ENCODE data around the gene MTUS2. TPM values are rescaled to one million over a fixed set of nuclear protein-coding genes. Genes with fewer than 3 reads are reported as not detected.

MTUS2 gene
- total RNA-seq, 1 experiment from 2014 or later = 0.35 TPM

DNA sequence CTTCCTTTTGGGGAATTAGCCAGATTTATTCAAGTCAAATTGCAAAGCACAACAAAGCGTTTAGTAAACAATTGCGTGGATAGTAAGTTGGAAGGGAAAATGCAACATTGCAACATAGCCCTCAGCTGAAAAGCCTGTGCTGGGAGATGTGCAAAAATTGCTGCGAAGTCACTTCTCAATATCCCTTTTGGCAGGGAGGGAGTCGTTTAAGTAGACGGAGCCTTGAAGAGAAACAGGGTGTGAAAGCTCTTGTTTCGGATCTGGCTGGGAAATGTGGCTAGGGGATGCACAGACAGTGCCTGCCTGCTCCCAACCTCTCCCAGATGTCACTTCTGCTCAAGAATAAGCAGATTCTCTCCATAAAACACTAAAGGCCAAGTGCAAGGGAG lies 718.5 kb downstream of the MTUS2 start:
- no peak overlapping the region for H4K5ac ChIP-seq (ENCODE audit: insufficient read length, low read depth, low read length)
- H3K4me1 ChIP-seq (ENCODE audit: insufficient read depth, low read length) = peaks cover 10% of the 10 kb centered on the region
- H3K27me3 ChIP-seq (ENCODE audit: insufficient read depth, low read length) = no peaks in the 10 kb centered on the region
- no peak for DNase-seq
- H2BK12ac ChIP-seq (ENCODE audit: insufficient read length, low read depth, low read length) = no peak overlapping the region
- H3K18ac ChIP-seq (ENCODE audit: insufficient read length, low read depth, low read length) = no peak overlapping the region
- H3K4ac ChIP-seq (ENCODE audit: low read depth, low read length) = no peak overlapping the region
- H3K9me3 ChIP-seq (ENCODE audit: control insufficient read depth, low read depth, low read length) = no peaks in the 10 kb centered on the region
- no peak overlapping the region for H3K23ac ChIP-seq (ENCODE audit: insufficient read length, low read depth, low read length)
- no peak overlapping the region for H2BK120ac ChIP-seq (ENCODE audit: low read depth, low read length, poor library complexity, severe bottlenecking)
- Mint-ChIP-seq H3K4me3 (no peak overlapping the region), H3K27ac (peak overlapping the region; percentile 0 to 68 (median 67); a peak in 6 of 7 replicates), H3K4me1 (peaks cover 28 to 31% of the 10 kb centered on the region in 2 experiments), H3K36me3 (ENCODE audit: insufficient read depth in 1 of 3, low read depth in 3 of 3) (peaks cover 20 to 44% (median 33%) of the 10 kb centered on the region in 3 experiments), H3K27me3 (ENCODE audit: low read depth) (no peaks in the 10 kb centered on the region), H3K9me3 (no peaks in the 10 kb centered on the region)
- no peak overlapping the region for H2AFZ ChIP-seq (ENCODE audit: low read length)
- no peaks in the 10 kb centered on the region for H4K20me1 ChIP-seq (ENCODE audit: control insufficient read depth, insufficient read depth, insufficient read length)
- H3K79me2 ChIP-seq (ENCODE audit: insufficient read depth, low read length) = peaks cover 2% of the 10 kb centered on the region; the same call in 1 of the 2 replicates
- no peak overlapping the region for H2BK5ac ChIP-seq (ENCODE audit: insufficient read length, low read length)
- no peak overlapping the region for H3K56ac ChIP-seq (ENCODE audit: insufficient read length, low read depth, low read length)
- no peak overlapping the region for H3T11ph ChIP-seq (ENCODE audit: low read length)
- H3K9ac ChIP-seq (ENCODE audit: extremely low read depth, insufficient read length, low read length) = no peak overlapping the region
- H3K27ac ChIP-seq (ENCODE audit: insufficient read length, low read depth, low read length) = no peak overlapping the region
- H4K91ac ChIP-seq (ENCODE audit: insufficient read length, low read depth, low read length) = no peak overlapping the region
- H3K14ac ChIP-seq (ENCODE audit: insufficient read depth, low read length) = no peak overlapping the region
- no peaks in the 10 kb centered on the region for H3K23me2 ChIP-seq (ENCODE audit: insufficient read length, low read depth, low read length, poor library complexity, severe bottlenecking)
- no peak overlapping the region for H3K4me2 ChIP-seq (ENCODE audit: insufficient read depth, insufficient read length, low read length)
- no peak overlapping the region for H2AK5ac ChIP-seq (ENCODE audit: insufficient read length, low read length)
- no peak overlapping the region for H2BK20ac ChIP-seq (ENCODE audit: low read depth, low read length, poor library complexity, severe bottlenecking)
- no peak overlapping the region for H2BK15ac ChIP-seq (ENCODE audit: low read depth, low read length)
- H3K79me1 ChIP-seq (ENCODE audit: insufficient read depth, low read depth, low read length, poor library complexity, severe bottlenecking) = peaks cover 3% of the 10 kb centered on the region
- WGBS (ENCODE audit: extremely low coverage, insufficient read length, low lambda C conversion rate) = no CpG with 5 or more reads among the region's 6 CpGs
- TF ChIP-seq, protein P1, sequence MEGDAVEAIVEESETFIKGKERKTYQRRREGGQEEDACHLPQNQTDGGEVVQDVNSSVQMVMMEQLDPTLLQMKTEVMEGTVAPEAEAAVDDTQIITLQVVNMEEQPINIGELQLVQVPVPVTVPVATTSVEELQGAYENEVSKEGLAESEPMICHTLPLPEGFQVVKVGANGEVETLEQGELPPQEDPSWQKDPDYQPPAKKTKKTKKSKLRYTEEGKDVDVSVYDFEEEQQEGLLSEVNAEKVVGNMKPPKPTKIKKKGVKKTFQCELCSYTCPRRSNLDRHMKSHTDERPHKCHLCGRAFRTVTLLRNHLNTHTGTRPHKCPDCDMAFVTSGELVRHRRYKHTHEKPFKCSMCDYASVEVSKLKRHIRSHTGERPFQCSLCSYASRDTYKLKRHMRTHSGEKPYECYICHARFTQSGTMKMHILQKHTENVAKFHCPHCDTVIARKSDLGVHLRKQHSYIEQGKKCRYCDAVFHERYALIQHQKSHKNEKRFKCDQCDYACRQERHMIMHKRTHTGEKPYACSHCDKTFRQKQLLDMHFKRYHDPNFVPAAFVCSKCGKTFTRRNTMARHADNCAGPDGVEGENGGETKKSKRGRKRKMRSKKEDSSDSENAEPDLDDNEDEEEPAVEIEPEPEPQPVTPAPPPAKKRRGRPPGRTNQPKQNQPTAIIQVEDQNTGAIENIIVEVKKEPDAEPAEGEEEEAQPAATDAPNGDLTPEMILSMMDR (conservative IDR thresholded peaks at IDR 0.05) = no peak
- H4K8ac ChIP-seq (replicated peaks; ENCODE audit: insufficient read length, low read depth, low read length) = no peak overlapping the region

Measured in H9 (cell line).